Ovary (tissue), 9 donors: ENCODE measurements around the gene WDR83. TPM values are rescaled to one million over a fixed set of nuclear protein-coding genes. Genes with fewer than 3 reads are reported as not detected.

Experiments used
- DNase-seq, 5 donors: peaks; one replicate each; pipeline ENCODE4 v3.0.0-alpha.2; 2019 to 2020
- H3K27ac ChIP-seq, 2 donors: fragments of 200-600 bp; one replicate each; pipeline versions ENCODE4 v1.5.1 to v1.8.0; 2019 to 2022
- H3K27me3 ChIP-seq: fragments of 200-600 bp; one replicate; pipeline ENCODE4 v1.8.0; 2022
- H3K36me3 ChIP-seq: fragments of 200-600 bp; sonication (generic); one replicate; pipeline ENCODE4 v1.5.1; 2019
- H3K4me1 ChIP-seq: one replicate; pipeline ENCODE4 v1.8.1; 2013; ENCODE audit warnings: mild to moderate bottlenecking, moderate library complexity; ENCODE audit not compliant: insufficient read depth
- H3K4me3 ChIP-seq: fragments of 200-600 bp; sonication (generic); one replicate; pipeline ENCODE4 v1.5.1; 2017
- H3K9me3 ChIP-seq, 2 donors: fragments of 200-600 bp in 1 of 2; sonication (generic) in 1 of 2; one replicate each; pipeline versions ENCODE4 v1.5.1 to v1.8.1; 2013 to 2019; ENCODE audit warnings: mild to moderate bottlenecking in 1 of 2, moderate library complexity in 1 of 2
- EP300 ChIP-seq: sonication (generic); formaldehyde crosslinking; IDR thresholded peaks from one replicate; pipeline ENCODE4 v1.6.1; 2017; ENCODE audit warnings: antibody characterized with exemption
- POLR2A ChIP-seq: fragments of 450-650 bp; IDR thresholded peaks from one replicate; pipeline ENCODE4 v1.6.1; 2017; ENCODE audit warnings: antibody characterized with exemption, mild to moderate bottlenecking, moderate library complexity
- WGBS, 3 donors: extraction: QIAGEN DNeasy Blood & Tissue Kit in 1 of 3; methylation state at CpG; one replicate each; pipeline versions ENCODE4 v1.1.5 to v1.1.7; 2013 to 2017; 5-methylcytosine and 5-hydroxymethylcytosine counted together
- intact Hi-C, 4 donors: fragments of 100-400 bp; cut with DNase I; formaldehyde crosslinking; loops; one replicate each; pipeline versions ENCODE4 v1.11.0 to v1.15.1; 2022 to 2023
- polyA plus RNA-seq, 2 donors: library from polyadenylated mRNA; stranded (reverse); fragments of 200-250 nt in 1 of 2; fragments of 350-450 nt in 1 of 2; fragmentation: Illumina TruSeq in 1 of 2; extraction: RNeasy Lipid Tissue Mini Kit (QIAGEN cat#74804) in 1 of 2; gene quantifications; one replicate each; pipeline ENCODE4 v1.2.3, GENCODE V29; 2013 to 2014
- total RNA-seq, 7 donors: library from RNA; depleted of rRNA in 2 of 7; stranded (reverse); fragments of >200 nt in 2 of 7; fragmentation: NEBNext Ultra II Directional in 3 of 7; extraction: Animal tissue kit (Norgen Biotek cat#: 25700) in 3 of 7; gene quantifications; one replicate each; pipeline versions ENCODE4 v1.1.0 to v1.2.4, GENCODE V29; 2016 to 2023
- TF ChIP-seq, protein P1 (sequence below), 3 donors: fragments of 450-650 bp in 2 of 3; fragments of 200-600 bp in 1 of 3; IDR thresholded peaks; one replicate each; pipeline versions ENCODE4 v1.5.1 to v1.8.0; 2016 to 2022; ENCODE audit warnings: antibody characterized with exemption in 3 of 3, mild to moderate bottlenecking in 1 of 3
- donor health status: DM: no; HTN: no; CAD: no; lungs with moderate emphysema.
- donor health status: DM: no; HTN: no; CAD: no.
- donor health status: Bipolar disorder and iron deficiency.
- donor health status: DM: yes; HTN: yes; CAD: no.
- donor health status: DM: no; HTN: no; CAD: no.
- donor health status: DM: yes; HTN: yes; CAD: no.

WDR83 gene
- total and polyA plus RNA-seq, 9 donors = 2.8 to 16.3 (median 11.9) TPM

DNA sequence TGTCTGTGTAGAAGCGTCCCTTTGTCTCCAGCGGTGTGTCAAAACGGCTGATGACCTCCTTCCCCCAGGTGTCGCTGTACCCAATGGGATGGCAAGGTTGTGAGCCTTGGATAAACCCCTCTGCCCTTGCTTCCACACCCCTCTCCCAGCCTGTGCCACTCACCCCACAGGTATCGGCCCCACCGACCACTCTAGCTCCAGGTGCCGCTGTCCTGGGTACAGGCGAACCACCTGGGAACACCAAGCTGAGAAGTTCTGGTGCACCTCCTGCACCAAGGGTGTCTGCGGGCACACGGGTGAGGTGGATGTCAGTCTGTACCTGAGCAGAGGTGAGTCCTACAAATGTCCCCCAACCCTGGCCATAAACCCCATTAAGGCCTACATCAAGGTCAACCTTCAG, 16.7 kb upstream of the WDR83 start:
- WGBS, 3 donors = 90 to 95% (median 94%) methylated on average over 10 of the region's 10 CpGs
- no peak overlapping the region for H3K4me3 ChIP-seq
- peaks cover 12% of the 10 kb centered on the region for H3K4me1 ChIP-seq
- no peaks in the 10 kb centered on the region for H3K27me3 ChIP-seq
- H3K9me3 ChIP-seq = no peaks in the 10 kb centered on the region
- no peak for DNase-seq
- no peaks in the 10 kb centered on the region for H3K36me3 ChIP-seq
- intact Hi-C loops = no loop called here
- no peak overlapping the region for H3K27ac ChIP-seq
- TF ChIP-seq, protein P1, sequence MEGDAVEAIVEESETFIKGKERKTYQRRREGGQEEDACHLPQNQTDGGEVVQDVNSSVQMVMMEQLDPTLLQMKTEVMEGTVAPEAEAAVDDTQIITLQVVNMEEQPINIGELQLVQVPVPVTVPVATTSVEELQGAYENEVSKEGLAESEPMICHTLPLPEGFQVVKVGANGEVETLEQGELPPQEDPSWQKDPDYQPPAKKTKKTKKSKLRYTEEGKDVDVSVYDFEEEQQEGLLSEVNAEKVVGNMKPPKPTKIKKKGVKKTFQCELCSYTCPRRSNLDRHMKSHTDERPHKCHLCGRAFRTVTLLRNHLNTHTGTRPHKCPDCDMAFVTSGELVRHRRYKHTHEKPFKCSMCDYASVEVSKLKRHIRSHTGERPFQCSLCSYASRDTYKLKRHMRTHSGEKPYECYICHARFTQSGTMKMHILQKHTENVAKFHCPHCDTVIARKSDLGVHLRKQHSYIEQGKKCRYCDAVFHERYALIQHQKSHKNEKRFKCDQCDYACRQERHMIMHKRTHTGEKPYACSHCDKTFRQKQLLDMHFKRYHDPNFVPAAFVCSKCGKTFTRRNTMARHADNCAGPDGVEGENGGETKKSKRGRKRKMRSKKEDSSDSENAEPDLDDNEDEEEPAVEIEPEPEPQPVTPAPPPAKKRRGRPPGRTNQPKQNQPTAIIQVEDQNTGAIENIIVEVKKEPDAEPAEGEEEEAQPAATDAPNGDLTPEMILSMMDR (IDR thresholded peaks at IDR 0.05) = no peak
- TF ChIP-seq POLR2A (no peak), EP300 (no peak)

DNA sequence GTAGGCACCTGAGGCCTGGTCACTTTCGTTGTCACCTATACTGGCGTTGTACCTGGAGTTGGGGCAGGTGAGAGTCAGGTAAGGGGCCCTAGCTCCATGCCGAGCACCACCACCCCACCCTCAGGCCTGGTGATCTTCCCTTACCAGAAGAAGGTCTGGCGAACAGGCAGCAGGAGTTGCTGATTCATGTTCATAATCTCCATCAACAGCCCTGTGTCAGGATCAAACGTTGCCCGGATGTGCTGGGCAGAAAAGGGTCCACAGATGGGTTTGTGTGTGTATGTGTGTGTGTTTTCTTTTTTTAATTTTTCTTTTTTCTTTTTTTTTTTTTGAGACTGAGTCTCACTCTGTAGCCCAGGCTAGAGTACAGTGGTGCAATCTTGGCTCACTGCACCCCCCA, 14.4 kb upstream of the WDR83 start:
- no peak for DNase-seq
- 91 to 94% (median 91%) methylated on average over 6 of the region's 6 CpGs for WGBS, 3 donors
- intact Hi-C loops = no loop called here
- Histone ChIP-seq H3K4me3 (no peak overlapping the region), H3K4me1 (peaks cover 12% of the 10 kb centered on the region), H3K9me3 (no peaks in the 10 kb centered on the region), H3K36me3 (no peaks in the 10 kb centered on the region), H3K27ac (no peak overlapping the region), H3K27me3 (no peaks in the 10 kb centered on the region)
- TF ChIP-seq POLR2A (no peak), EP300 (no peak)
- TF ChIP-seq, protein P1 (IDR thresholded peaks at IDR 0.05) = no peak

DNA sequence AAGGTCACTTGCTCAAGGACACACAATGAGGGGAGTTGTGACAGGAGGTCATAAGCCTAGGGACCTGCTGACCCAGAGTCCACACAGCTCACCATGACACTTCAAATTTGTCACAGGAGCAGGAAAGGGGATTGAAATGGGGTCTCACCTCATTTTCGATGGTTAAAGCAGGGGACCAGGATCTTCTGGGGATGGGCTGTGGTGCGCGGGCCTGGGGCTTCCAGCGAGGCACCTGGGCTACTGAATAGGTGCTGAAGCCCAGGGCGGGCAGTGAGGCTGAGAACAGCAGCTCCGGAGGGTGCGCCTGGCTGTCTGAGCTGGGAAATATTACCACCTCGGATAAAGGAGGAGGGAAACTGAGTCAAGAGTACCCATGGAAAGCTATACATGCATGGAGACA, 11.1 kb upstream of the WDR83 start:
- no peak overlapping the region for H3K27ac ChIP-seq
- no peak overlapping the region for H3K4me3 ChIP-seq
- H3K4me1 ChIP-seq = no peaks in the 10 kb centered on the region
- H3K36me3 ChIP-seq = no peaks in the 10 kb centered on the region
- TF ChIP-seq, protein P1 (IDR thresholded peaks at IDR 0.05) = no peak
- no peak for TF ChIP-seq EP300
- no peak for TF ChIP-seq POLR2A
- no peaks in the 10 kb centered on the region for H3K27me3 ChIP-seq
- DNase-seq = no peak
- WGBS, 3 donors = 88 to 96% (median 93%) methylated on average over 8 of the region's 8 CpGs
- H3K9me3 ChIP-seq = no peaks in the 10 kb centered on the region
- intact Hi-C loops = no loop called here

DNA sequence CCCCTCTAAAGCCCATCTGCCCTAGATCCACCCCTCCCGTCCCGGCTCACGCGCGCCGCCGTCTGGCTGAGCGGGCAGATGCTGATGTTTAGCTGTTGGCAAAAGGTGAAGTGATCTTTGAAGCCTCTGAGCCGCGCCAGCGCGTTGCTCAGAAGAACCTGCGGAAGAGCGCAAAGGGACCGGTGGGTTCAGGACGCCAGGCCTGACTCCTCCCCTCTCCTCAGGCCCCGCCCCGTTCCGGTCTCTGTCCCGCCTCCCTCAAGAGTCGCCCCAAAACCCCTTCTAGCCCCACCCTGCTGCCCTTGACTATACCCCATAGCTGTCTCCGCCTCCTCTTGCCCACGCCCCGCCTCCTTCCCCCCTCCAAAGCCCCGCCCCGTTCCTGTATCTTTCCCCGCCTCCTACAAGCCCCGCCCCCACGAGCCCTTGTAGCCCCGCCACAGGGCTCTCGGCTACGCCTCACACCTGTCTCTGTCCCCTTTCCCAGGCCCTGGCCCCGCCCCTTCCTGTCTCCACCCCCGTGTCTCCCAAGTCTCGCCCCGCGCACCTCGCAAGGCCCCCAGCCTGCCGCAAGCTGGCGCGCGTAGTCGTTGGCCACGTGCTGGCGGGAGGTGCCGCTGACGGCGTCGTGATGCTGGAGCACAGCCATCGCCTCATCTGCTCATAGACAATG, 9.6 kb upstream of the WDR83 start:
- Histone ChIP-seq H3K36me3 (no peaks in the 10 kb centered on the region), H3K27ac (no peak overlapping the region), H3K4me1 (no peaks in the 10 kb centered on the region), H3K9me3 (no peaks in the 10 kb centered on the region), H3K4me3 (no peak overlapping the region), H3K27me3 (no peaks in the 10 kb centered on the region)
- DNase-seq = no peak
- TF ChIP-seq, protein P1 (IDR thresholded peaks at IDR 0.05) = no peak
- TF ChIP-seq POLR2A = no peak
- TF ChIP-seq EP300 = no peak
- 54 to 64% (median 57%) methylated on average over 50 of the region's 50 CpGs for WGBS, 3 donors
- intact Hi-C loops = no loop called here
